Stomach (tissue), 9 donors: ENCODE measurements around the gene UGT2A3. TPM values are rescaled to one million over a fixed set of nuclear protein-coding genes. Genes with fewer than 3 reads are reported as not detected.

Experiments
- DNase-seq, 2 donors: peaks; one replicate each; pipeline versions ENCODE4 v3.0.0 to v3.0.0-alpha.2; 2013 to 2019
- H3K27ac ChIP-seq, 5 donors: fragments of 200-600 bp in 4 of 5; sonication (generic) in 4 of 5; one replicate each; pipeline ENCODE4 v1.5.1; 2013 to 2019; ENCODE audit warnings: mild to moderate bottlenecking in 1 of 5, moderate library complexity in 1 of 5
- H3K27me3 ChIP-seq, 3 donors: fragments of 200-600 bp; sonication (generic); one replicate each; pipeline ENCODE4 v1.5.1; 2017 to 2019; ENCODE audit warnings: mixed run types in 1 of 3
- H3K36me3 ChIP-seq, 4 donors: fragments of 200-600 bp; sonication (generic); 1 replicate in 3 of 4; 2 replicates in 1 of 4; pipeline ENCODE4 v1.5.1; 2016 to 2019
- H3K4me1 ChIP-seq, 4 donors: fragments of 200-600 bp; sonication (generic); one replicate each; pipeline ENCODE4 v1.5.1; 2016 to 2019
- H3K4me3 ChIP-seq, 4 donors: fragments of 200-600 bp; sonication (generic) in 3 of 4; one replicate each; pipeline ENCODE4 v1.5.1; 2016 to 2019; ENCODE audit warnings: mild to moderate bottlenecking in 1 of 4
- H3K9me3 ChIP-seq, 4 donors: fragments of 200-600 bp; sonication (generic); one replicate each; pipeline ENCODE4 v1.5.1; 2016 to 2019
- EP300 ChIP-seq: sonication (generic); formaldehyde crosslinking; IDR thresholded peaks from one replicate; pipeline ENCODE4 v1.6.1; 2017; ENCODE audit warnings: antibody characterized with exemption
- POLR2A ChIP-seq, 4 donors: fragments of 450-650 bp; IDR thresholded peaks; one replicate each; pipeline ENCODE4 v1.6.1; 2016; ENCODE audit warnings: antibody characterized with exemption in 4 of 4, control low read depth in 2 of 4, mild to moderate bottlenecking in 1 of 4, moderate library complexity in 1 of 4
- POLR2AphosphoS5 ChIP-seq, 3 donors: sonication (generic); formaldehyde crosslinking; IDR thresholded peaks; one replicate each; pipeline ENCODE4 v1.6.1; 2016; ENCODE audit warnings: antibody characterized with exemption in 3 of 3
- WGBS, 5 donors: extraction: QIAGEN DNeasy Blood & Tissue Kit in 3 of 5; methylation state at CpG; one replicate each; pipeline versions ENCODE4 v1.1.5 to v1.1.7; 2013 to 2018; 5-methylcytosine and 5-hydroxymethylcytosine counted together
- intact Hi-C: fragments of 100-400 bp; cut with DNase I; formaldehyde crosslinking; loops from one replicate; pipeline ENCODE4 v1.15.1; 2023; ENCODE audit warnings: low total_unique reads
- polyA plus RNA-seq, 3 donors: library from polyadenylated mRNA; stranded (reverse); fragments of 200-250 nt; gene quantifications; one replicate each; pipeline ENCODE4 v1.2.3, GENCODE V29; 2013
- total RNA-seq, 5 donors: library from RNA; depleted of rRNA; stranded (reverse); fragments of >200 nt; gene quantifications; one replicate each; pipeline versions ENCODE4 v1.1.0 to v1.2.3, GENCODE V29; 2014 to 2016
- TF ChIP-seq, protein P1 (sequence below), 7 experiments: fragments of 450-650 bp in 4 of 7; fragments of 200-600 bp in 3 of 7; sonication (generic) in 3 of 7; IDR thresholded peaks; one replicate each; pipeline ENCODE4 v1.5.1; 2016 to 2019; ENCODE audit warnings: antibody characterized with exemption in 7 of 7, control low read depth in 2 of 7, mild to moderate bottlenecking in 1 of 7
- donor health status: healthy with polysubstance abuse.
- donor health status: Bipolar disorder and iron deficiency.
- donor health status: healthy.

The UGT2A3 gene
- total and polyA plus RNA-seq, 8 donors, result 0.46 to 90.1 (median 0.62) TPM; not detected in 3

- intact Hi-C loops, result no loop called here
- no peaks in the 10 kb centered on the region for H3K36me3 ChIP-seq
- H3K4me3 ChIP-seq, result no peak overlapping the region
- H3K9me3 ChIP-seq, result peaks cover 0 to 8% (median 0%) of the 10 kb centered on the region in 4 donors
- H3K4me1 ChIP-seq, result no peaks in the 10 kb centered on the region
- no peak for TF ChIP-seq POLR2A (IDR thresholded peaks at IDR 0.05)
- no peak for TF ChIP-seq POLR2AphosphoS5 (IDR thresholded peaks at IDR 0.05)
- TF ChIP-seq, protein P1, sequence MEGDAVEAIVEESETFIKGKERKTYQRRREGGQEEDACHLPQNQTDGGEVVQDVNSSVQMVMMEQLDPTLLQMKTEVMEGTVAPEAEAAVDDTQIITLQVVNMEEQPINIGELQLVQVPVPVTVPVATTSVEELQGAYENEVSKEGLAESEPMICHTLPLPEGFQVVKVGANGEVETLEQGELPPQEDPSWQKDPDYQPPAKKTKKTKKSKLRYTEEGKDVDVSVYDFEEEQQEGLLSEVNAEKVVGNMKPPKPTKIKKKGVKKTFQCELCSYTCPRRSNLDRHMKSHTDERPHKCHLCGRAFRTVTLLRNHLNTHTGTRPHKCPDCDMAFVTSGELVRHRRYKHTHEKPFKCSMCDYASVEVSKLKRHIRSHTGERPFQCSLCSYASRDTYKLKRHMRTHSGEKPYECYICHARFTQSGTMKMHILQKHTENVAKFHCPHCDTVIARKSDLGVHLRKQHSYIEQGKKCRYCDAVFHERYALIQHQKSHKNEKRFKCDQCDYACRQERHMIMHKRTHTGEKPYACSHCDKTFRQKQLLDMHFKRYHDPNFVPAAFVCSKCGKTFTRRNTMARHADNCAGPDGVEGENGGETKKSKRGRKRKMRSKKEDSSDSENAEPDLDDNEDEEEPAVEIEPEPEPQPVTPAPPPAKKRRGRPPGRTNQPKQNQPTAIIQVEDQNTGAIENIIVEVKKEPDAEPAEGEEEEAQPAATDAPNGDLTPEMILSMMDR (IDR thresholded peaks at IDR 0.05), result no peak
- no peak for TF ChIP-seq EP300
- H3K27ac ChIP-seq, result no peak overlapping the region
- H3K27me3 ChIP-seq, result no peaks in the 10 kb centered on the region
- DNase-seq, result no peak
- 70 to 86% (median 80%) methylated on average over 2 of the region's 2 CpGs for WGBS, 5 donors
Observed at GRCh38 chr4:68987007-68987406, 35.4 kb upstream of the UGT2A3 start.

GRCh38 chr4:68985442-68985841 lies 33.8 kb upstream of the UGT2A3 start:
- intact Hi-C loops, result no loop called here
- Histone ChIP-seq H3K27me3 (no peaks in the 10 kb centered on the region), H3K36me3 (no peaks in the 10 kb centered on the region), H3K4me3 (no peak overlapping the region), H3K27ac (no peak overlapping the region), H3K4me1 (no peaks in the 10 kb centered on the region), H3K9me3 (peaks cover 0 to 8% (median 0%) of the 10 kb centered on the region in 4 donors)
- 52 to 90% (median 82%) methylated on average over 1 of the region's 1 CpG for WGBS, 5 donors
- DNase-seq, result no peak
- TF ChIP-seq EP300 (no peak), POLR2AphosphoS5 (IDR thresholded peaks at IDR 0.05) (no peak)
- TF ChIP-seq, protein P1 (IDR thresholded peaks at IDR 0.05), result no peak

GRCh38 chr4:68984947-68985346 lies 33.3 kb upstream of the UGT2A3 start:
- no peak for DNase-seq
- peaks cover 0 to 7% (median 0%) of the 10 kb centered on the region in 4 donors for H3K9me3 ChIP-seq
- H3K27me3 ChIP-seq, result no peaks in the 10 kb centered on the region
- intact Hi-C loops, result no loop called here
- no peaks in the 10 kb centered on the region for H3K4me1 ChIP-seq
- H3K27ac ChIP-seq, result no peak overlapping the region
- no peak for TF ChIP-seq POLR2A (IDR thresholded peaks at IDR 0.05)
- TF ChIP-seq, protein P1 (IDR thresholded peaks at IDR 0.05), result no peak
- no peak for TF ChIP-seq POLR2AphosphoS5 (IDR thresholded peaks at IDR 0.05)
- TF ChIP-seq EP300, result no peak
- no peaks in the 10 kb centered on the region for H3K36me3 ChIP-seq
- 56 to 97% (median 73%) methylated on average over 2 of the region's 2 CpGs for WGBS, 5 donors
- no peak overlapping the region for H3K4me3 ChIP-seq

GRCh38 chr4:68963374-68963773 lies 11.8 kb upstream of the UGT2A3 start:
- Histone ChIP-seq H3K27ac (peak overlapping the region in 3 of 5 donors; percentile 6 to 50 (median 20)), H3K4me3 (no peak overlapping the region), H3K36me3 (no peaks in the 10 kb centered on the region), H3K9me3 (peaks cover 0 to 8% (median 0%) of the 10 kb centered on the region in 4 donors), H3K4me1 (peaks cover 0 to 24% (median 7%) of the 10 kb centered on the region in 4 donors), H3K27me3 (no peaks in the 10 kb centered on the region)
- TF ChIP-seq EP300 (no peak), POLR2A (IDR thresholded peaks at IDR 0.05) (no peak), POLR2AphosphoS5 (IDR thresholded peaks at IDR 0.05) (no peak)
- TF ChIP-seq, protein P1 (IDR thresholded peaks at IDR 0.05), result no peak
- peak in 1 of 2 donors; percentile 3 for DNase-seq
- WGBS, 5 donors, result 12 to 32% (median 23%) methylated on average over 2 of the region's 2 CpGs
- intact Hi-C loops, result no loop called here
